Measurements from ENCODE around the gene SH2D7.
A peak's percentile ranks its signal among the peaks of the same experiment; 100 is the strongest.

Gene SH2D7

DNA sequence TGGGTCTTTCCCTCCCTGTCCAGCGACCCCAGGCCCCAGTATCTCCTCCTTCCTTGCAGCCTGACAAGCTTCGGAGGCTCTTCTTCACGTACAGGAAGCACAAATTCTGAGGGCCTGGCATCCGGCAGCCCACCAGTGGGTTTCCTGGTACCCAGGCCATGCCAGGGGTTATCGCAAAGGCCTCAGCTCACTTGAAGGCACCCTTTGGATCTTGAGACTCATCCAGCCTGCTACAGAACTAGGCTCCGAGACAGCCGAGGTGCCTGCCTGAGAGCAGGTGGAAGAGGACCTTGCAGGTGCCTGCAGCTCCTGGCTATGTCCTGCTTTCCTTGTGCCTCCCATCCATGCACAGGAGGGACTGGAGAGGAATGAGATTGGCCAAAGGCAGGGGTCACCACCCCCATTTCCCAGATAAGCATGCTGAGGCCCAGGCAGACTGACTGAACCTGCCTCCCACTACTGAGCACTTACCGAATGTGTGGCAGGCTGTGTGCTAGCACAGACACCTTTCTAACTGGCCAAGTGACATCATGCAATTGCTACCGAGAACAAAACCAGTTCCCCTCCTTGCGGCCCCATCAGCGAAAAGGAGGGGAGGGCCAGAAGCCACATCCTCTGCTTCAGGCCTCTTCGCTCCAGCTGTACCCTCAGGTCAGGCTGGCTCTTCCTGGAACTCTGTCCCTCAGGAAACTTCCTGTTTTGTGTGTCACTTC lies 11.2 kb downstream of the SH2D7 start:
- DNase-seq (ENCODE audit: low read depth in 2 of 2): peak; percentile 37 to 41

- no peak for DNase-seq (ENCODE audit: low read depth in 2 of 2)
Observed at GRCh38 chr15:78104119-78104479, 11.7 kb downstream of the SH2D7 start.

GRCh38 chr15:78104566-78105475 lies 12.5 kb downstream of the SH2D7 start:
- no peak for DNase-seq (ENCODE audit: low read depth in 2 of 2)

- DNase-seq (ENCODE audit: low read depth in 2 of 2): no peak
Observed at GRCh38 chr15:78105476-78106241, 13.3 kb downstream of the SH2D7 start.

GRCh38 chr15:78107471-78107870 lies 15.1 kb downstream of the SH2D7 start:
- DNase-seq (ENCODE audit: low read depth in 2 of 2): no peak

- DNase-seq (ENCODE audit: low read depth in 2 of 2): peak; percentile 73
Observed at GRCh38 chr15:78108300-78109084, 16.1 kb downstream of the SH2D7 start.

DNA sequence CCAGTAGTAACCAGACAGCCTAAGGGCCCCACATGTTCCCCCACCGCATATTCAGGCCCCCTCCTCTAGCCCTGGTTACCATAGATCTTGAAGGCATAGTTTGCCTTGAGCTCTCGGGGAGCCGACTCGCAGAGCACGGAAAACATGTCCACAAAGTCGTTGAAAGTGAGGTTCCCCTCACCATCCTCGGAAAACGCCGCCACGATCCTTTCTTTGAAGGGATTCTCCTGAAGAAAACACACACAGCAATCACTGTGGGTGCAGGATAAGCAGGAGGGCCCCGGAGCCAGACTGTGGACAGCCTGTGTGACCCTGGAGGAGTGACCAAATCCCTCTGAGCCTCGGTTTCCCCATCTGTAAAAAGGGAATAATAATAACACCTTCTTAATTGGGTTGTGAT lies 16.8 kb downstream of the SH2D7 start:
- DNase-seq (ENCODE audit: low read depth in 2 of 2): no peak

DNA sequence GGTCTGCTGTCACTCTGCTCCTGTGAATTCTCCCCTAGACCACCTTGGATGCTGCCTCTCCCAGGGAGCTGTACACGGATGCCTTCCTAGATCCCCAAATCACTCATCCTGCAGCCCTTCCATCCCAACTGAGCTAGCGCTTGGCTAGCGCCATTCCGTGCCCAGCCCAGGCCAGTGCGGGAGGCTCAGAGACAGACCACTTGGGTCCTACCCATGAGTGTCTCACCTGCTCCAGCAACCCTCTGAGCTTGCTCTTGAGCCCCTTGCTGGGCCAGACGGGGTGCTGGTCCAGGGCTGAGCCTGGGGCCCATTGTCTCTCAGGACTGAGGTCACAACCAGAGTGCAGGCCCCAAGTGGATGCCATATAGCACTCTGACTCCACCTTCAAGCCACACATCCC lies 17.7 kb downstream of the SH2D7 start:
- DNase-seq (ENCODE audit: low read depth in 2 of 2): no peak

DNA sequence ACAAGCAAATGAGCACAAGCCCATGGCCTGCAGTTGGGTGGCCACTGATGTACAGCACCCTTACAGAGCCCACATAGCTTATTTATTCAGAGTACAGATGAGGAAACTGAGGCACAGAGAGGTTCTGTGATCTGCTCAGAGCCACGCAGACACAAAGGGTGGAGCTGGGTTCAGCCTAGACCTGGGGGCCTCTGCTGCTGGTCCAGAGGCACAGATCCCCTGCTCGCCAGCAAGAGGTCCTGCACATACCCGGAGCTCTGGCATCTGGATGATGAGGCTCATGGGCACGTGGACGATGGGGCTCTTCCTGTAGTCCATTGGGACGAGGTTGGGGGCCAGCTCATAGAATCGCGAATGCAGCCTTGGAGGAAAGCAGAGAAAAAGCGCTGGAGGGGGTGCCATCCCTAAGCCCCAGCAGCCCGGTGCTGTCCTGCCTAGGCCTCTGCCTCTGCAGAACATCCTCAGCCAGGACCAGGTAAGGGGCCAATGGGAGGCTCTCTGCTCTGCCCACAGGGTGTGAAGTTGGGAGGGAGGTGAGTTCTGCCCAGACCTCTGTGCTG lies 18.6 kb downstream of the SH2D7 start:
- DNase-seq (ENCODE audit: low read depth in 2 of 2): no peak

DNA sequence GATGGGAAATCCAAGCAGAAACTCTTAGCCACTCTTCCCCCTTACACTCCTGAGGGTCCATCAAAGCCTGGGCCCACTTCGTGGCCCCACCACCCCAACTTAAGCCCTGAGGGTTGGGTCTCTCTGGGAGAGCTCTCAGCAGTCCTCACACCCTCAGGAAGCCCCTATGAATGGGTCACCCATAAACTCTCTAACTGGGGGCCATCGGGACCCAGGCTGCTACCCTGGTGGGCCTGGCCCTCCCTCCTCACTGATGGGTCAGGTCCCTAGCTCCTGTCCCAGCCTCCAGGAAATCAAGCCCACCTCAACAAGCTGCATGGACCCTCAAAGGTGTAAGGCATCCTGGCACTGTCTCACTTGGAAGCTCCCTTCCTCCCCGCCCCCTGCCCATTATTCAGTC lies 19.4 kb downstream of the SH2D7 start:
- DNase-seq (ENCODE audit: low read depth in 2 of 2): no peak

- DNase-seq (ENCODE audit: low read depth in 2 of 2): no peak
Observed at GRCh38 chr15:78112551-78112950, 20.2 kb downstream of the SH2D7 start.

- DNase-seq (ENCODE audit: low read depth in 2 of 2): no peak
Observed at GRCh38 chr15:78120523-78120922, 28.2 kb downstream of the SH2D7 start.

GRCh38 chr15:78125267-78125666 lies 32.9 kb downstream of the SH2D7 start:
- no peak for DNase-seq (ENCODE audit: low read depth in 2 of 2)

- no peak for DNase-seq (ENCODE audit: low read depth in 2 of 2)
Observed at GRCh38 chr15:78127882-78128281, 35.5 kb downstream of the SH2D7 start.

GRCh38 chr15:78129077-78129750 lies 36.9 kb downstream of the SH2D7 start:
- no peak for DNase-seq (ENCODE audit: low read depth in 2 of 2)

DNA sequence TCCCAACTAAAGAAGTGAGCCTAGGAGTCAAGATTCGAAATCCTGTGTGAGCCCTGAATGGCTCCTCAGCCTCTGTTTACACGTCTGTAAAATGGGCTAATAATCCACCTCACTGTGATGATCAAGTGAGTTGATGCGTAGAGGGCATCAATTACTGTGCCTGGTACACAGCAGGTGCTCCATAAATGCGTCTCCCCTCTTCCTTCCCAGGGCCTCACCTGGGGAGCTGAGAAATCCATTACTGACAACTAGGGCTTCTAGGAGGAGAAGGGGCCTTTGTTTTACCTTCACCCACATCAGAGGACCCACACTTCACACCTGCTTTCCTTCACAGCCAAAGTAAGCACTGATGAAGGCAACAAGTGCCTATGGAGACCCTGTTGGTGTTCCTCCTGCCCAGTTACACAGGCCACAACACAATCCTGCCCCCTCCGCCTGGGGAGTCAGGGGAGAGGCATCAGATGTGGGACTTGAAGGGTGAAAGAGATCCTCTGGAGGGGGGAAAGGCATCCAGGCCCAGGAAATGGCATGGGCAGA lies 37.5 kb downstream of the SH2D7 start:
- no peak for DNase-seq (ENCODE audit: low read depth in 2 of 2)

- DNase-seq (ENCODE audit: low read depth in 2 of 2): peak in 1 of 2 donors; percentile 31
Observed at GRCh38 chr15:78130466-78131294, 38.3 kb downstream of the SH2D7 start.

DNA sequence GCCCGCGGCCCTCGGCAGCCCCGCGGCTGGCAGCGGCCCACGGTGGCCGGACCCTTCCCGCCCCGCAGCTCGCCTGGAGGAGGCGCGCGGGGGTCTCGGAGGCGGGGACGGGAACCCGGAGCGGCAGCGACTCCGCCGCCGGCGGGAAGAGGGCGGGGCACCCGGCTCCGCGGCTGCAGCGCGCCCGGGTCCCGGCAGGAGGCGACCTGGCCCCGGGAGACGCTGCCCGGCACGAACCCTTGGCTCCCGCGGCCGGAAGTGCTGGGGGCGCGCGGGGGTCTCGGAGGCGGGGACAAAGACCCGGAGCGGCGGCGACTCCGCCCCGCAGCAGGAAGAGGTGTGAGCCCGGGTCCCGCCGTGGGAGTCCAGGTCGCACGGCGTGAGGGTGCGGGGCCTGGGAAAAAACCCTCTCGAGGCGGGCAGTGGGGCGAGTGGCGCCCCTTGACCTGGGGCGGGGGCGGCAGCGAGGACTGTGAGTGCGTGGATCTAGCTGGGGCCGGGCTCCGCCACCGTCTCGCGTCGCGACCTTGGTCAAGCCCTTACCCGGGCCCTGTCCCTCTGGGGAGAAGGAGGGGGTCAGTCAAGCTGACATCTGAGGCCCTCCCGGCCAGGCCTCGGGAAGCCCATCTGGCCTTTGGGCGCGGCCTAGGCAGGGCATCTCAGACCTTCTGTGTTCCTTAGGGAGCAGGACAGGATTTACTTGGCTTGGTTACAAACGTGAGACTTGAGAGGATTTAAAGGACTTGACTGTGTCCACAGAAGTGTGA lies 39.1 kb downstream of the SH2D7 start, which contains the start of gene CIB2:
CIB2 (minus strand) TSS at position 151 of the 767 bp plus-strand sequence. CDS start 230 bp downstream, outside the sequence.
- peak; percentile 50 to 68 for DNase-seq (ENCODE audit: low read depth in 2 of 2)

DNA sequence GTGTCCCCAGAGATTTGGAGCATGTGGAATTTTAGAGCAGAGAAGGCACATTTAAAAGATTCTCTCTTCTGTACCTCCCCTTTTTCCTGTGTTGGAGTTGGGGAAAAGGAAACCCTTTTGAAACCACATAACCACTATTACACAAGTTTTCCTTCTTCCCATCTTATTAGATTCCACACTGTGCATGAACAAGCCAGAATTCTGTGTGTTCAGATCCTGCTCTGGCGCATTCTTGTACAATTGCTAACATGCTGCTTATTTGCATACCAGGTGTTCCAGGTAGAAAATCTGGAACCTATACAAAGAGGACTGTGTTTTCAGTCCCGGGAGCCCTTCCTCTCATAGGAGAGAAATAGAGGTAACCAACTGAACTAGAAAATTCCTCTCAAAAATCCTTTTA lies 41.4 kb downstream of the SH2D7 start:
- DNase-seq (ENCODE audit: low read depth in 2 of 2): no peak
